GM21717 (cell line): ENCODE data around the gene FBLN7.

Source experiments
- ATAC-seq: cut with Tn5 transposase; IDR thresholded peaks from one replicate; pipeline ENCODE4 v1.9.1; 2021; ENCODE audit warnings: mild to moderate bottlenecking, moderate library complexity; ENCODE audit not compliant: unreplicated experiment

The FBLN7 gene

GRCh38 chr2:112140205-112140802, 2.1 kb downstream of the FBLN7 start:
- ATAC-seq: no peak

GRCh38 chr2:112140899-112141625, 2.9 kb downstream of the FBLN7 start:
- ATAC-seq: no peak

GRCh38 chr2:112141626-112142007, 3.4 kb downstream of the FBLN7 start:
- no peak for ATAC-seq

- no peak for ATAC-seq
Observed at GRCh38 chr2:112142525-112143078, 4.4 kb downstream of the FBLN7 start.

- ATAC-seq: no peak
Observed at GRCh38 chr2:112143150-112143549, 5.0 kb downstream of the FBLN7 start.

- no peak for ATAC-seq
Observed at GRCh38 chr2:112144966-112145365, 6.8 kb downstream of the FBLN7 start.

- no peak for ATAC-seq
Observed at GRCh38 chr2:112147382-112148168, 9.4 kb downstream of the FBLN7 start.

GRCh38 chr2:112148477-112148876, 10.3 kb downstream of the FBLN7 start:
- ATAC-seq: no peak

- ATAC-seq: no peak
Observed at GRCh38 chr2:112149194-112149593, 11.0 kb downstream of the FBLN7 start.

- no peak for ATAC-seq
Observed at GRCh38 chr2:112149866-112150435, 11.8 kb downstream of the FBLN7 start.

- no peak for ATAC-seq
Observed at GRCh38 chr2:112150447-112150846, 12.3 kb downstream of the FBLN7 start.

- no peak for ATAC-seq
Observed at GRCh38 chr2:112150851-112151250, 12.7 kb downstream of the FBLN7 start.

GRCh38 chr2:112151271-112151670, 13.1 kb downstream of the FBLN7 start:
- ATAC-seq: no peak

GRCh38 chr2:112151701-112152440, 13.7 kb downstream of the FBLN7 start:
- no peak for ATAC-seq

GRCh38 chr2:112152476-112153178, 14.4 kb downstream of the FBLN7 start:
- ATAC-seq: no peak

GRCh38 chr2:112153179-112153490, 14.9 kb downstream of the FBLN7 start:
- ATAC-seq: no peak

GRCh38 chr2:112153501-112153900, 15.3 kb downstream of the FBLN7 start:
- ATAC-seq: no peak

GRCh38 chr2:112154246-112155117, 16.3 kb downstream of the FBLN7 start:
- no peak for ATAC-seq
